HG03460 (cell line): Measurements from ENCODE around the gene ORMDL3.

Experiments used
- ATAC-seq: cut with Tn5 transposase; IDR thresholded peaks from one replicate; pipeline ENCODE4 v1.9.1; 2021; ENCODE audit not compliant: unreplicated experiment

ORMDL3 gene

GRCh38 chr17:39927101-39927928, at the start of gene ORMDL3, which contains the start of gene LRRC3C:
ORMDL3 (minus strand) TSS chr17:39927601; CDS start chr17:39924203, 3,398 bp downstream.
LRRC3C (plus strand) TSS chr17:39927732; CDS start chr17:39941524, 13,792 bp downstream.
- peak; percentile 71 for ATAC-seq

GRCh38 chr17:39975801-39976200, 48.4 kb upstream of the ORMDL3 start:
- ATAC-seq, result no peak

GRCh38 chr17:39974433-39974832, 47.0 kb upstream of the ORMDL3 start:
- ATAC-seq, result no peak

GRCh38 chr17:39973496-39973895, 46.1 kb upstream of the ORMDL3 start:
- no peak for ATAC-seq

- no peak for ATAC-seq
Measured at GRCh38 chr17:39972271-39972670, 44.9 kb upstream of the ORMDL3 start.

- ATAC-seq, result no peak
Measured at GRCh38 chr17:39971076-39971603, 43.7 kb upstream of the ORMDL3 start.

GRCh38 chr17:39970157-39970692, 42.8 kb upstream of the ORMDL3 start:
- no peak for ATAC-seq

- ATAC-seq, result no peak
Measured at GRCh38 chr17:39969375-39969774, 42.0 kb upstream of the ORMDL3 start.

GRCh38 chr17:39968761-39969160, 41.4 kb upstream of the ORMDL3 start:
- no peak for ATAC-seq

- no peak for ATAC-seq
Measured at GRCh38 chr17:39966771-39967170, 39.4 kb upstream of the ORMDL3 start.

- no peak for ATAC-seq
Measured at GRCh38 chr17:39965017-39965699, 37.8 kb upstream of the ORMDL3 start.

GRCh38 chr17:39963829-39964228, 36.4 kb upstream of the ORMDL3 start:
- no peak for ATAC-seq

- no peak for ATAC-seq
Measured at GRCh38 chr17:39962642-39963220, 35.3 kb upstream of the ORMDL3 start, which contains the start of gene GSDMA. GSDMA (plus strand) TSS chr17:39963004; CDS start chr17:39965688, 2,684 bp downstream.

GRCh38 chr17:39960524-39961041, 33.2 kb upstream of the ORMDL3 start:
- ATAC-seq, result no peak

- ATAC-seq, result no peak
Measured at GRCh38 chr17:39955726-39956225, 28.4 kb upstream of the ORMDL3 start.

GRCh38 chr17:39954876-39955275, 27.5 kb upstream of the ORMDL3 start:
- ATAC-seq, result no peak

- ATAC-seq, result no peak
Measured at GRCh38 chr17:39953471-39953888, 26.1 kb upstream of the ORMDL3 start.

GRCh38 chr17:39952680-39953470, 25.5 kb upstream of the ORMDL3 start:
- ATAC-seq, result peak; percentile 73

GRCh38 chr17:39951924-39952679, 24.7 kb upstream of the ORMDL3 start:
- no peak for ATAC-seq
